Osteoblast (primary cell): ENCODE results near the gene EOMES. TPM values are rescaled to one million over a fixed set of nuclear protein-coding genes. Genes with fewer than 3 reads are reported as not detected.

Source experiments
- DNase-seq: peaks from one replicate; pipeline ENCODE4 v3.0.0; 2011; ENCODE audit warnings: low spot score, mixed read lengths; ENCODE audit not compliant: insufficient read length; ENCODE audit errors: missing footprints
- H2AFZ ChIP-seq: 2 replicates; pipeline ENCODE4 v1.6.0; 2011; ENCODE audit warnings: mild to moderate bottlenecking, low read length
- H3K27ac ChIP-seq: 2 replicates; pipeline ENCODE4 v1.5.1; 2011; ENCODE audit warnings: mild to moderate bottlenecking, low read depth, low read length, moderate library complexity
- H3K27me3 ChIP-seq: 2 replicates; pipeline ENCODE4 v1.6.0; 2012; ENCODE audit warnings: mild to moderate bottlenecking, control low read depth, inconsistent platforms, low read length, moderate library complexity; ENCODE audit not compliant: insufficient read depth
- H3K36me3 ChIP-seq: 2 replicates; pipeline ENCODE4 v1.5.1; 2011; ENCODE audit warnings: mild to moderate bottlenecking, low read length, control low read depth, moderate library complexity; ENCODE audit not compliant: insufficient read depth
- H3K4me1 ChIP-seq: 2 replicates; pipeline ENCODE4 v1.5.1; 2011; ENCODE audit warnings: mild to moderate bottlenecking, low read length, control low read depth, moderate library complexity; ENCODE audit not compliant: insufficient read depth
- H3K4me2 ChIP-seq: 2 replicates; pipeline ENCODE4 v1.6.0; 2011; ENCODE audit warnings: mild to moderate bottlenecking, low read length; ENCODE audit not compliant: insufficient read depth
- H3K4me3 ChIP-seq: fragments of 200-600 bp; sonication (generic); 3 replicates; pipeline ENCODE4 v1.5.1; 2012; ENCODE audit warnings: mild to moderate bottlenecking, low read length, inconsistent platforms; ENCODE audit not compliant: insufficient read depth
- H3K79me2 ChIP-seq: 2 replicates; pipeline ENCODE4 v1.6.0; 2012; ENCODE audit warnings: mild to moderate bottlenecking, low read length, control low read depth, inconsistent platforms; ENCODE audit not compliant: insufficient read depth
- H3K9me3 ChIP-seq: 2 replicates; pipeline ENCODE4 v1.5.1; 2011; ENCODE audit warnings: low read depth, low read length, control low read depth
- H4K20me1 ChIP-seq: 2 replicates; pipeline ENCODE4 v1.6.0; 2012; ENCODE audit warnings: mild to moderate bottlenecking, low read length, control low read depth; ENCODE audit not compliant: insufficient read depth
- CTCF ChIP-seq: IDR thresholded peaks from 2 replicates; pipeline ENCODE4 v1.5.1; 2011; ENCODE audit warnings: mild to moderate bottlenecking, low read depth, low read length, moderate library complexity; ENCODE audit errors: extremely low read depth
- total RNA-seq: library from RNA; depleted of rRNA; stranded (reverse); fragments of >200 nt; gene quantifications from 2 replicates; pipeline ENCODE4 v1.2.3, GENCODE V29; 2012

The EOMES gene
- total RNA-seq, 1 donor: under 0.01 TPM

GRCh38 chr3:27678234-27678633 lies 43.9 kb downstream of the EOMES start:
- Histone ChIP-seq H3K4me3 (no peak overlapping the region), H3K9me3 (no peaks in the 10 kb centered on the region), H3K4me2 (no peak overlapping the region), H3K27ac (peak overlapping the region; percentile 92), H4K20me1 (no peaks in the 10 kb centered on the region), H3K4me1 (peaks cover 46% of the 10 kb centered on the region), H2AFZ (no peak overlapping the region), H3K36me3 (no peaks in the 10 kb centered on the region), H3K79me2 (no peaks in the 10 kb centered on the region), H3K27me3 (no peaks in the 10 kb centered on the region)
- no peak for DNase-seq
- no peak for TF ChIP-seq CTCF

- Histone ChIP-seq H3K27ac (peak overlapping the region; percentile 92), H3K4me2 (peak overlapping the region; percentile 54), H4K20me1 (no peaks in the 10 kb centered on the region), H3K4me1 (peaks cover 46% of the 10 kb centered on the region), H3K4me3 (no peak overlapping the region), H3K27me3 (no peaks in the 10 kb centered on the region), H3K36me3 (no peaks in the 10 kb centered on the region), H2AFZ (peak overlapping the region; percentile 59), H3K79me2 (no peaks in the 10 kb centered on the region), H3K9me3 (no peaks in the 10 kb centered on the region)
- DNase-seq: peak; percentile 90
- no peak for TF ChIP-seq CTCF
Observed at GRCh38 chr3:27677565-27677964, 44.6 kb downstream of the EOMES start.

- H4K20me1 ChIP-seq: no peaks in the 10 kb centered on the region
- H3K36me3 ChIP-seq: no peaks in the 10 kb centered on the region
- H3K27ac ChIP-seq: peak overlapping the region; percentile 34
- no peaks in the 10 kb centered on the region for H3K27me3 ChIP-seq
- no peak for DNase-seq
- no peaks in the 10 kb centered on the region for H3K9me3 ChIP-seq
- no peak overlapping the region for H2AFZ ChIP-seq
- TF ChIP-seq CTCF: no peak
- peaks cover 32% of the 10 kb centered on the region for H3K4me1 ChIP-seq
- H3K4me3 ChIP-seq: no peak overlapping the region
- no peaks in the 10 kb centered on the region for H3K79me2 ChIP-seq
- H3K4me2 ChIP-seq: no peak overlapping the region
Observed at GRCh38 chr3:27675287-27675686, 46.8 kb downstream of the EOMES start.

GRCh38 chr3:27673701-27674100 lies 48.4 kb downstream of the EOMES start:
- no peak for DNase-seq
- Histone ChIP-seq H3K79me2 (no peaks in the 10 kb centered on the region), H3K4me1 (peaks cover 27% of the 10 kb centered on the region), H3K4me2 (no peak overlapping the region), H3K36me3 (no peaks in the 10 kb centered on the region), H2AFZ (no peak overlapping the region), H3K27me3 (no peaks in the 10 kb centered on the region), H3K27ac (no peak overlapping the region), H3K9me3 (no peaks in the 10 kb centered on the region), H4K20me1 (no peaks in the 10 kb centered on the region), H3K4me3 (no peak overlapping the region)
- no peak for TF ChIP-seq CTCF
